AG04449 (cell line): Measurements from ENCODE around the gene SKAP1.
A peak's percentile ranks its signal among the peaks of the same experiment; 100 is the strongest.
"Not testable (repeated sequence)": the region's sequence is repeated elsewhere in the genome, so short reads cannot be mapped to it uniquely, and the experiment has no call there.

Experiments used
- CTCF ChIA-PET: fragments of 350-600 bp; formaldehyde crosslinking; extraction: SDS; loops from one replicate; lab custom pipeline; 2021; ENCODE audit warnings: antibody characterized with exemption; lab: Yijun Ruan, JAX
- POLR2A ChIA-PET: fragments of 400-600, 350-600 bp; formaldehyde crosslinking; extraction: SDS; loops from one replicate; lab custom pipeline; 2020; ENCODE audit warnings: antibody characterized with exemption, inconsistent platforms; lab: Yijun Ruan, JAX
- DNase-seq: peaks from one replicate; pipeline ENCODE4 v3.0.0-alpha.2; 2010; ENCODE audit warnings: low read depth, low spot score
- H3K4me3 ChIP-seq: 2 replicates; pipeline ENCODE4 v1.5.1; 2011; ENCODE audit warnings: low read depth, mild to moderate bottlenecking, control low read depth, low read length
- TF ChIP-seq, protein P1 (sequence below): IDR thresholded peaks from one replicate; pipeline ENCODE4 v1.5.1; 2011; ENCODE audit warnings: mild to moderate bottlenecking, moderate library complexity, low read length, control low read depth, inconsistent platforms; ENCODE audit not compliant: insufficient read depth; ENCODE audit errors: missing control alignments

The SKAP1 gene

DNA sequence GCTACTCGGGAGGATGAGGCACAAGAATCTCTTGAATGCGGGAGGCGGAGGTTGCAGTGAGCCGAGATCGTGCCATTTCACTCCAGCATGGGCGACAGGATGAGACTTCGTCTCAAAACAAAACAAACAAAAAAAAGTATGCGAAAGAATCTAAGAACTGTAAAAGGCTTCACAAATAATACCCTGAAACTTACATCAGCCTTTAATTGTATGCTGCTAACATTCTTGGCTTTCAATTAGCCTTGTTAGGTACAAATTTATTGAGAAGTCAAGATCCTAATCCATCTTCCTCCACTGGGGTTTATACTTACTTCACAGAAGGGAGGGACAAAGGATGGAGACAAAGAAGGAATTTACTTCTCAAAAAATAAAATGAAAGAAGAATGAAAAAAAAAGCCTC is 239.1 kb downstream of the SKAP1 start:
- no peak for DNase-seq
- TF ChIP-seq, protein P1, sequence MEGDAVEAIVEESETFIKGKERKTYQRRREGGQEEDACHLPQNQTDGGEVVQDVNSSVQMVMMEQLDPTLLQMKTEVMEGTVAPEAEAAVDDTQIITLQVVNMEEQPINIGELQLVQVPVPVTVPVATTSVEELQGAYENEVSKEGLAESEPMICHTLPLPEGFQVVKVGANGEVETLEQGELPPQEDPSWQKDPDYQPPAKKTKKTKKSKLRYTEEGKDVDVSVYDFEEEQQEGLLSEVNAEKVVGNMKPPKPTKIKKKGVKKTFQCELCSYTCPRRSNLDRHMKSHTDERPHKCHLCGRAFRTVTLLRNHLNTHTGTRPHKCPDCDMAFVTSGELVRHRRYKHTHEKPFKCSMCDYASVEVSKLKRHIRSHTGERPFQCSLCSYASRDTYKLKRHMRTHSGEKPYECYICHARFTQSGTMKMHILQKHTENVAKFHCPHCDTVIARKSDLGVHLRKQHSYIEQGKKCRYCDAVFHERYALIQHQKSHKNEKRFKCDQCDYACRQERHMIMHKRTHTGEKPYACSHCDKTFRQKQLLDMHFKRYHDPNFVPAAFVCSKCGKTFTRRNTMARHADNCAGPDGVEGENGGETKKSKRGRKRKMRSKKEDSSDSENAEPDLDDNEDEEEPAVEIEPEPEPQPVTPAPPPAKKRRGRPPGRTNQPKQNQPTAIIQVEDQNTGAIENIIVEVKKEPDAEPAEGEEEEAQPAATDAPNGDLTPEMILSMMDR = no peak
- ChIA-PET POLR2A (no interaction called here), CTCF (interaction anchor here (1.3 kb wide), 1 partner anchor 13 kb away, joined by 4 read pairs; no protein-coding TSS in a partner anchor)
- no peak overlapping the region for H3K4me3 ChIP-seq

DNA sequence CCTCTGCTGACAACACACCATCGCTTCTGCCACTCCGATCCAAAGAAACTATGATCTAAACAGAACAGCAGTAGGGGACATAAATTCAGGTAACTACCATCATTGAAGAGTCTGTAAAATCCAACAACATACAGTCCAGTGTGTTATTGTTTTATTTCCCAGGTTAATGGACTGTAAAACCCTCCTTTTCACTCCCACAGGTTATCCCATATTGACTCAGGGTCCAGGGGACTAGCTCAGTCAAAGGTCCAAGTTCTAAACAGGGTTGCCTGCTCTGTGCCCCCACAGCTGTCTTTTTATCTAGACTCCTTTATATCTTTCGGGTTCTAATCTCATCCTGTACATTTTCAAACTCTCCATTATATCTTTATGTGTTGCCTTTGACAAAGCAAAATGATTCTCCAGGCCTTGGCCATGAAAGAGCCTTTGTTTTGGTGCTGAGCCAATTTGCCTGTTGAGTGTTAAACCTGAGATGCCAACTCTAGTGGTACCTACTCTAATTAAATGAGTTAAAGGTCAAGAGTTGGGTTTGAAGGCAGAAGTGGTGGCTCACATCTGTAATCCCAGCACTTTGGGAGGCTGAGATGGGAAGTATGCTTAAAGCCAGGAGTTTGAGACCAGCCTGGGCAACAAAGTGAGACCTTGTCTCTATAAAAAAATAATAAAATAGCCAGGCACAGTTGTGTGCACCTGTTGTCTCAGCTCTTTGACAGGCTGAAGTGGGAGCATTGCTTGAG is 242.0 kb downstream of the SKAP1 start:
- CTCF ChIA-PET = interaction anchor here (1.1 to 2.0 kb wide), 2 partner anchors 11 to 13 kb away, joined by 3 to 5 read pairs; no protein-coding TSS in a partner anchor
- DNase-seq = no peak
- TF ChIP-seq, protein P1 = no peak
- H3K4me3 ChIP-seq = no peak overlapping the region
- POLR2A ChIA-PET = no interaction called here

DNA sequence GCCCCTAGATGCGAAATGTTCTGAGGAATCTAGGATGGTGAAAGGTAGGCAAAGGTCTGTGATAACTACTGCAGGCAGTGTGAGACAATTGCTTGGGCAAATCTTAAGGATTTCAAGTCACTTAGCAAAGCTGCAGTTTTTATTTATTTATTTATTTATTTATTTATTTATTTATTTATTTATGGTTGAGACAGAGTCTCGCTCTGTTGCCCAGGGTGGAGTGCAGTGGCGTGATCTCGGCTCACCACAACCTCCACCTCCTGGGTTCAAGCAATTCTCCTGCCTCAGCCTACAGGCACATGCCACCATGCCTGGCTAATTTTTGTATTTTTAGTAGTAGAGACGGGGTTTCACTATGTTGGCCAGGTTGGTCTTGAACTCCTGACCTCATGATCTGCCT is 243.7 kb downstream of the SKAP1 start:
- DNase-seq, H3K4me3 ChIP-seq, POLR2A ChIA-PET: not testable (repeated sequence)
- CTCF ChIA-PET = interaction anchor here (1.2 to 2.0 kb wide), 2 partner anchors 9 to 11 kb away, joined by 5 read pairs; no protein-coding TSS in a partner anchor

DNA sequence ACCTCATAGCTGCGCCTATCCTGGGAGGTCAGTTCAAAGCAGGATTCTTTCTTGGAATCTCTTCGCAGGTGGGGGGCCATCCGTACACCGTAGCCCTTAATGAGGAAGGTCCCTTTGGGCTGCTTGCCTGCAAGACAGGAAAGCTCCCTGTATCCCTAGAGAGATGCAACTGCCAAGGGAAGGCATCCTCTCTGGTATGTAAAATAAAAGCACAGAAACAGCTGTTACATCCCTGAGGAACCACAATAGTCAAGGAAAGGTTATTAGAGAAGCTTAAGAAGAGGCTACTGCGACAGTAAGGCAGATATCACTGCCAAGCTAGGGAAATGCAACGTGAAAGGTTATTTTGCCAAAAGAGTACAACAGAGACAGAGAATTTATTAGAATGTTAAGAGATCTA is 245.3 kb downstream of the SKAP1 start:
- no peak for DNase-seq
- ChIA-PET POLR2A (no interaction called here), CTCF (interaction anchor here (1.0 kb wide), 2 partner anchors 9 to 30 kb away, joined by 3 read pairs; no protein-coding TSS in a partner anchor)
- TF ChIP-seq, protein P1 = no peak
- H3K4me3 ChIP-seq = no peak overlapping the region

DNA sequence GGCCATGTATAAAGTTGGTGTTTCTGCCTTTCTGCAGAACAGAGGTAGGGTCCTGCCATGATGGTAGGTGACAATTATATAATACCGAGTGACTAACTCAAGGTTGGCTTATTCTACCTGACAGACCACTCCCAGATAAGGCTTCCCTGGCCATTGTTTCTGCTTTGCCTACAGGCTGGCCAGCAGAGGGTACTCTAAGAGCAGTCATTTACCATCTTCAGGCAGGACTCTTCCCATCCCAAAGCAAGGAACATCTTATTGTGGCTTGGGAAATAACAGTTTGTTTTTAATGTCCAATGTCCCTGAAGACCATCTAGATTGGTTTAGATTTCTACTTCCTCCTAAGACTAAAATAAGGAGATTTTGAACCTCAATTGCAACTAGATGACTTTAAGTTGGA is 248.4 kb downstream of the SKAP1 start:
- DNase-seq = no peak
- no peak overlapping the region for H3K4me3 ChIP-seq
- ChIA-PET POLR2A (no interaction called here), CTCF (interaction anchor here (1.0 to 1.5 kb wide), 3 partner anchors 11 to 437 kb away, joined by 3 to 5 read pairs (median 4); no protein-coding TSS in a partner anchor)
- TF ChIP-seq, protein P1 = peak; percentile 57

DNA sequence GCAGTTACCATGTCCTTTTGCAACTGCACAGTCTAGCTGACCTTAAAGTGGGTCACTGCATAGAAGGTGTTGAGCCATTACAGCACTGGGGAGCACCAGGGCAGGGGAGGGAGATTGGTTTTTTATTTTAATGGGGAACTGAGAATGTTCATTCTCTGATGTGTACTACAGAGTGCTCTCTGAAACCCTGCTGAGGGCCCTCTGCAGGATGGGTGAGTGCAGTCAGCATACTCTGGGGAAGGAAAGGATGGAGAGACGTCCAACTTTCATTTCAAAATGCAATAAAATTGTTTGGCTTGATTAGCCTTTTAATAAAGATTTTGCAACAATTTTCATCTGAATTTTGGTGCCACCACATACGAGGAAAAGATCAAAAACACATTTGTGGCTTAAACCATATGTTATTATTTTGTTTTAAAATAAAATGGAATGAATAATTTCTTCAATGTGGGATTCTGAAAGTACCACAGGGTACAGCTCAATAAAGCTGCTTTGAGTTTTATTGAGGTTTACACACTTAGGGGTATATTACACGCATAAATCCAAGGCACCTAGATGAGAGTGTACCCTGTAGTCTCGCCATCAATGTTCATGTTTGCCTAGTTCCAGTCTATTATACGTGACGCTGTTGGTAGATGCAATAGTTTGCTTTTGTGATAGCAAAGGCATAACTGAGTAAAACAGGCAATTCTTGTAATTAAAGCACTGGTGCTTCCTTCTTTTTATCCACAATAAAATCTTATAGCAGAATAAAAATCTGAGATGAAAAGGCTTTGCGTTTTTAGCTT is 249.0 kb downstream of the SKAP1 start:
- ChIA-PET POLR2A (no interaction called here), CTCF (interaction anchor here (1.4 to 1.7 kb wide), 3 partner anchors 11 to 112 kb away, joined by 4 to 5 read pairs (median 4); no protein-coding TSS in a partner anchor)
- DNase-seq = no peak
- TF ChIP-seq, protein P1 = no peak
- no peak overlapping the region for H3K4me3 ChIP-seq
